LNCAP (cell line): ENCODE results near the gene KIF3C.

ENCODE experiments used
- TF ChIP-seq, protein P1 (sequence below): fragments of 450-650 bp; IDR thresholded peaks from 2 replicates; pipeline ENCODE4 v1.5.1; 2017; ENCODE audit warnings: mild to moderate bottlenecking

The KIF3C gene

DNA sequence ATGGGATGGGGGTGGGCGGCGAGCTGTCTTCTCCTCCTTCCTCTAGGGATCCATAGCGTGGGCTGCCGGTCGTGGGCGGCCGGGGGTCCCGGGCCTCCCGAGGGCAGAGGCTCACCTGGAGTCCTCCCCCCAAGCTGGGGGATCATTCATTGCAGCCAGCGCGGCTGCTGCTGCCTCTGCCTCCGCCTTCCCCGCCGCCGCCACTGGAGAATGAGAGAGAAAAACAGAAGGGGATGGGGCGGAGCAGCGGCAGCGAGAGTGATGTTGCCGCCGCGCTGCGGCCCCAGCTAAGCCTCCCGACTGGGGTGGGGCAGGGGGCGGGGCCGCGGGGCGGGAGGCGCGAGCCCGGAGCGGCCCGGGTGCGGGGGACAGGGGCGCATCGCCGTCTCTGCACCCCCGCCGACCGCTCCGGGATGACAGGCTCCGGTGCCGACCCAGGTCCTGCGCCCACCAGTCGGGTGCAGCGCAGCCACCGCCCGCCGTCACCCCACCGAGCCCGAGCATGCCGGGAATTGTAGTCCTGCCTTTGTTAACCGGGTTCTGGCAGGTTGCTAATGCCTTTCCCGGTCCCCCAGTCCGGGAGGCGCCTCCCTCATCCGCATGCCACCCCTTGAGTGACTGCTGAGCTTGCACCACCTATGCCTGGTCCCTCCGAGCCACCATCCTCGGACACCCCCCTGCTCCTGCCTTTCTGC is at the start of gene KIF3C:
TSS of gene KIF3C (minus strand) at position 225 of the 695 bp plus-strand sequence. CDS start 580 bp downstream, outside the sequence.
- TF ChIP-seq, protein P1, sequence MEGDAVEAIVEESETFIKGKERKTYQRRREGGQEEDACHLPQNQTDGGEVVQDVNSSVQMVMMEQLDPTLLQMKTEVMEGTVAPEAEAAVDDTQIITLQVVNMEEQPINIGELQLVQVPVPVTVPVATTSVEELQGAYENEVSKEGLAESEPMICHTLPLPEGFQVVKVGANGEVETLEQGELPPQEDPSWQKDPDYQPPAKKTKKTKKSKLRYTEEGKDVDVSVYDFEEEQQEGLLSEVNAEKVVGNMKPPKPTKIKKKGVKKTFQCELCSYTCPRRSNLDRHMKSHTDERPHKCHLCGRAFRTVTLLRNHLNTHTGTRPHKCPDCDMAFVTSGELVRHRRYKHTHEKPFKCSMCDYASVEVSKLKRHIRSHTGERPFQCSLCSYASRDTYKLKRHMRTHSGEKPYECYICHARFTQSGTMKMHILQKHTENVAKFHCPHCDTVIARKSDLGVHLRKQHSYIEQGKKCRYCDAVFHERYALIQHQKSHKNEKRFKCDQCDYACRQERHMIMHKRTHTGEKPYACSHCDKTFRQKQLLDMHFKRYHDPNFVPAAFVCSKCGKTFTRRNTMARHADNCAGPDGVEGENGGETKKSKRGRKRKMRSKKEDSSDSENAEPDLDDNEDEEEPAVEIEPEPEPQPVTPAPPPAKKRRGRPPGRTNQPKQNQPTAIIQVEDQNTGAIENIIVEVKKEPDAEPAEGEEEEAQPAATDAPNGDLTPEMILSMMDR: no peak

DNA sequence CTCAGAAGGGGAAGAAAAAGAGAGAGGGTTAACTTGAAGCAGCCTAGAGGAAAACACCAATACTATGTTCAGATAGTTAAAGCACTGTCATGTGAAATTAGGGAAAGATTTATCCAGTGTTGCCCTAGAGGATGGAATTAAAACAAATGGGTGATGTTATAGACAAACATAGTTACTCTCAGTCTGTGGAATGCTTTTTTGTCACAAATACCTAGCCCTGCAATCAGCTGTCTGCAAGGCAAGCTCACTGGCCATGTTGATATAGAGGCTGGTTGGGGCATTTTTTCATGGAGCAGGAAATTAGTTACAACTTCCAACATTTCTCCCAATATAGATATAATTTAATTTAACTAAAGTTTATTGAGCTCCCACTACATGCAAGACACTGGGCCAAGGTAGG is 43.2 kb upstream of the KIF3C start:
- TF ChIP-seq, protein P1: no peak

DNA sequence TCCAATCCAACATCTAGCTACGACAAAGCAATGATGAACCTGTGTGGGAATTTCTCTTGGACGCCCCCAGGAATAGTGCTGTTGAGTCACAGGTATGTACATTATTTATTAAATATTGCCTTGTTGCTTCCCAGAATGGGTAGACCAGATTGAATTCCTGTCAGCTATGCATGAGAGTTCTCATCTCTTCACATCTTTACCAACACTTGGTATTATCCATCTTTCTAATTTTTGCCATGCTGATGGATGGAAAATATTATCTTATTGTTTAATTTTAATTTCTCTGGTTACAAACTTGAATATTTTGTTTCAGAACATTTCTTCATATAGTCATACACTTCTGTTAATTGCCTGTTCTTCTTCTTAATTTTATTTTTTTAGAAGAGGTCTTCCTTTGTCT is 42.0 kb upstream of the KIF3C start:
- TF ChIP-seq, protein P1: no peak

DNA sequence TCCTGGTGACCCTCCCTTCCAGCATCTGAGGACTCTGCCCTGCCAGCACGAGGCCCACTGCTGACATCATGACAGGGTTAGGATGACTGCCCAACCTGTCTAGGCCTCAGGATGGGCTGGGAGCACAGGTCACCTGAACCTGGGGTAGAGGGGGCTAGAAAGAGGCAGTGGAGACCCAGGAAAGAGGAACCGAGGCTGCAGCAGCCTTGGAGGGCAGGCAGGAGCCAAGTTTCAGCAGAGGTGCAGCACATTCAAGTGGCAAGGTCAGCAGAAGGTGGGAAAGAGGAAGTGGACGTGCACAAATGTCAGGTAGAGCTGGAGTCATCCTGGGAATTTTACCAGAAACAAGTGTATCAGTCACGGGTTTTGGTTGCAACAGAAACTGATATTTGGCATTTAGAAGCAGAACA is 37.9 kb upstream of the KIF3C start:
- TF ChIP-seq, protein P1: no peak

DNA sequence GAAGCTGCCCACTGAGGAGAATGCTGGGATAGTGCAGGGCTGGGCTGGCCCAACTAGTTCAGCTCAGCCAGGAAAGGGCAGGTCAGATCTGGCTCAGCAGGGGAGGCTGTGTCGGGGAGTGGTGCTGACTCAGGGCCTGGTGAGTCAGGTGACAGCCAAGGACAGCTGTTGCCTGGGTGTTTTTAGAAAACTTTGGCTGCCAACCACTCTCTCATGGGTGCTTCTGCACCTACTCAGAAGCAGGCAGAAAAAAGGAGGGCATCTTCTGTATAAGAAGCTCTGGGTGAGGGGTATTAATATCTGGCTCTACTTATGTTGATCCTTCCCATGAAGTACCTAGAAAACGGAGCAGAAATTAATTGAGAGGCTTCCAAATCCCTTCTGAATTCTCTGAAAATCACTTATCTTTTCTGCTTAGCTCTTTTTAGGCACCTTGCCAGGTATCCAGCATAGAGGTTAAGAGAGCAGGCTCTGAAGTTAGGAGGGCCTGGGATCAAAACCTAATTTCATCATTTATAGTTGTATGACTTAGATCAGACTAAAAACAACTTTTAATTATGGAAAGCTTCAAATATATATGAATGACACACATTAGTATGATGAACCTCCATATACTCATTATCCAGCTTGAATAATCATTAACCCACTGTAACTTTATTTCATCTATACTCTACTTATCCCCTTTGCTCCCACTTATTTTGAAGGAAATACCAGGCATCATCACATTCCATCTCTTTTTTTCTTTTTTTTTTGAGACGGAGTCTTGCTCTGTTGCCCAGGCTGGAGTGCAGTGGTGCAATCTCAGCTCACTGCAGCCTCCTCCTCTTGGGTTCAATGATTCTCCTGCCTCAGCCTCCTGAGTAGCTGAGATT is 36.1 kb upstream of the KIF3C start:
- TF ChIP-seq, protein P1: no peak

DNA sequence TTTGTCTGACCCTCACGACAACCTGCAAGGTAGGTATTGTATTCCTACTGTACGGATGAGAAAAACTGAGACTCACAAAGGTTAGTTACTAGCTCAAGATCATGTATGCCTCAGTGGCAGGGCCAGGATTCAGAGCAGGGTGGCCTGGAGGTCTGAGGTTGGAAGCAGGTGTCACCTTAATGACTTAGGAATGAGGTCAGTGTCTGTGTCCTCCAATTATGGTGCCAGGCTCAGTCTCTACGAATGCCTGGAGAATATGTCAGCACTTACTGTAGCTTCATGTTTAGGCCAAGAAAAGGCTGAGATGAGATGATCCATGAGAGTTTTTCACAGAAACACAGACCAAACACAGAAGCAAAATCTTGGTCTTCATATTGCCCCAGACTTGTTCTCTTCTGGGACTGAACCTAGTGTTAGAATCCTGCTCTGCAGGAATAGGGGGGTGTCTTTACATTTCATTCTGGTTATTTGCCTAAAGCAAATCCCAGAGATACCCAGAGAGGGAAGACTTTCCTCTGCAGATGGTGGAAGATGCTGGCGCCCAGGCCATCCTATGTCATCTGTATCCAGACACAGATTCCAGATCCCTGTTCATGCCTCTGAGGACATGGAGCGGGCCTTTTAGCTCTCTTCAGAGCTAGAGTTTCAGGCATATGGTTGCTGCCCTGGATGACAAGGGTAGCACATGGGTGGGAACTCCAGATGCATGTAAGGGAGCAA is 35.3 kb upstream of the KIF3C start:
- TF ChIP-seq, protein P1: no peak

DNA sequence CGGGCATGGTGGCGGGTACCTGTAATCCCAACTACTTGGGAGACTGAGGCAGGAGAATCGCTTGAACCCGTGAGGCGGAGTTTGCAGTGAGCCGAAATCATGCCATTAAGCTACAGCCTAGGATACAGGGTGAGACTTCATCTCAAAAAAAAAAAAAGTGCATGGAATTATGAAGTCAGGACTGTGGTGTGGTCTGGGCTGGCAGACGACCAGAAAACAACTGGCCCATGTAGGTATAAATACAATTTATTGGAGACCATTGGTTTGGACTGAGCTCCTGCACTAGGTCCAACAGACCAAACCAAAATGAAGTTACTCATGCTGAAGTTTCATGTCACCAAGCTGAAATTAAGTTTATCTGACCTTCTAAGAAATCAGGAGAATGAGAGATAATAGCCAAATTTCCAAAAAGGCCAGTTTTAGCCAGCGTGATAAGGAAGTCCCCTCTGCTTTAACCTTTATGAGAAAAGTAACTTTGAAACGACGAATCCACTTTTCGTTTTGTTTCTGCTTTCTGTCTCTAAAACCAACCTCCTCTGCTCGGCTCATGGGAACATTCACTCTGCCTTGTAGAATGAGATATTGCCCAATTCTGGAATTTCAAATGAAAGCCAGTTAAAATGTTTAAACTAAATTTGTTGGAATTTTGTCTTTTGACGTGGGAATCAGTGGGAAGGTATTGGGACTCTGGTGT is 33.9 kb upstream of the KIF3C start:
- TF ChIP-seq, protein P1: no peak
